ENCODE data around the gene GLOD5.

Gene GLOD5

DNA sequence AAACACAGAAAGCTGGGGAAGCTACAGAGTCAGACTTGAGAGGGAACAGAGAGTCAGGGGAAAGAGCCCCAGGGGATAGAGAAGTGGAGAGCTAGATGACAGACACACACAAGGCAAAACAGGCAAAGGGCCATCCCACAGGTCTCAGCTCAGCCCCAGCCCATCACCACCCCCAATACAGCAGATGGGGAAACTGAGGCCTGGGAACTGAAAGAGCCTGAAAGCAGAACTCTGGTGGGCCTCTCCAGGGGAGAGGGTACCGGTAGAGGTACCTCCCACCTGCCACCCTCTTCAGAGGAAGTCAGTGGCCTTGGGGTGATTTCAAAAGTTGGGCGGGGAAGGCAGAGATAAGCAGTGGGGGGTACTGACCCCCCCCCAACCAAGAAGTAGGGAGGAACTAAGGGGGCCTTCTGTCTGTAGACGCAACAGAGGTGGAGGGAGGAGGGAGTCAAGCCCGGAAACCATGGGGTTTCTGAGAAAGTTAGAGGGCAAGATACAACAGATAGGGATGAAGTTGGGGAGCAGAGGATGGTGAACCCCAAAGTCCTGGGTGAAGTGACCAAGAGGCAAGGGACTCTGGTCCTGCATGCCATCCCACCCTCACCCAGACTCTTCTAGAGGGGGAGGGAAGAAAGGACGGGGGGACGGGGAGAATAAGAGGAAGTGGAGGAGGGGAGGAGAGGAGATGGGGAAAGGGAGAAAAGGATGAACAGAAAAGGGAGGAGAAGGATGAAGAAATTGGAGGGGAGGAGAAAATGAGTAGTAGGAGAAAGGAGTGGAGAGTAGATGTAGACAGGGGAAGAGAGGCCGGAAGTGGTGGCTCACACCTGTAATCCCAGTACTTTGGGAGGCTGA, 28.0 kb downstream of the GLOD5 start:
- in situ Hi-C loops (cut with MboI; ENCODE audit: low pct_unique_long_range_greater_than_20kb, low sequenced_read_pairs) = no loop called here
- DNase-seq = peak; percentile 31

DNA sequence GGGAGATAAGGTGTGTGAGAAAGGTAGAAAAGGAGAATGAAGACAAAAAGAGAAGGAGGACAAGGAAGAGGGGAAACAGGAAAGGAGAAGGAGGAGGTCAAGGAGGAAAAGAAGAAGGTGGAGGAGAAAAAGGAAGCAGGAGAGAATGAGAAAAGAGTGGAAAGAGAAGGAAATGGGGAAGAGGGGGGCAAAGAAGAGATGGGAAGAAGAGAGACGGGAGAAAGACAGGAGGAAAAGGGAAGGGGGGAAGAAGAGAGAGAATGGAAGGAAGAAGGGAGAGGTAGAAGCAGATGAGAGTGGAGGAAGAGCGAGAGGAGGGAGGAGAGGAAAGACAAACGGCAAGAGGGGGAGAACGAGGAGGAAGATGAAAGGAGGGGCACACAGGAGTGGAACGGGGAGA, 28.9 kb downstream of the GLOD5 start:
- DNase-seq = no peak
- in situ Hi-C loops (cut with MboI; ENCODE audit: low pct_unique_long_range_greater_than_20kb, low sequenced_read_pairs) = no loop called here

DNA sequence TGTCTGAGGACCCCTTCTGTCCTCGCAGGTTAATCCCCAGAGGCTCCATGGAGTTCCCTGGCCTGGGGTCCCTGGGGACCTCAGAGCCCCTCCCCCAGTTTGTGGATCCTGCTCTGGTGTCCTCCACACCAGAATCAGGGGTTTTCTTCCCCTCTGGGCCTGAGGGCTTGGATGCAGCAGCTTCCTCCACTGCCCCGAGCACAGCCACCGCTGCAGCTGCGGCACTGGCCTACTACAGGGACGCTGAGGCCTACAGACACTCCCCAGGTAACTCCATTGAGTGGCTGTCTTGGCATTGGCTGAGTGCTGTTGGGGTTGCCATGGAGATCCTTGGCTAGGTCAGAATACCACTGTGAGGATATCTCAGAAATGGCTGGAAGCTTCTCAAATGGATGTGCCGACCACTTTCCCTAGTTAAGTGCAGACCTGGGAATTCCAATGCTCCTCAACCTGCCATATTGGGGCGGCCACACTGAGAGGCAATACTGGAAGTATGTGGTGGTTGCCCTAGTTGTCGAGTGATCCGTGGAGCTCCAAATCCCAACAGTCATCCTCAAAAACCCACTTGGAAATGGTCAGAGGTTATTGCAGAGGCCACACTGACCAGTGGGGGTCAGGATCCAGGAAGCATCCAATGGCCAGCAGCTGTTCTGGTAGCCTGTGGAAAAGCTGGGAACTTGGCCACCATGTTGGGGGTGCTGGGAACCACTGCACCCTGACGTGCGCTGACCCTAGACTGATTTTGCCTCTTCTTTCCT, 29.7 kb downstream of the GLOD5 start:
- in situ Hi-C loops (cut with MboI; ENCODE audit: low pct_unique_long_range_greater_than_20kb, low sequenced_read_pairs) = no loop called here

DNA sequence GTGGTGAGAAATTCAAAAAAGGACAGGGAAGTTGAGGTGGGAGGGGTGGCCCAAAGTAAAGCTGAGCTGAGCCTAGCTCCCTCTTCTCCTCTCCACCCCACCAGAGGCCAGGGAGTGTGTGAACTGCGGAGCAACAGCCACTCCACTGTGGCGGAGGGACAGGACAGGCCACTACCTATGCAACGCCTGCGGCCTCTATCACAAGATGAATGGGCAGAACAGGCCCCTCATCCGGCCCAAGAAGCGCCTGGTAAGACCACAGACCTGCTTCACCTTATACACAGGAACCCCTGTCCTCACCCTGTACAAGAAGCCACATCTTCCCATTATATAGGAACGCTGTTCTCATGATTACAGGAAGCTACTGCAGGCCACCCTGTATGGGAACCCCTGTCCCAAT, 30.7 kb downstream of the GLOD5 start:
- no peak for DNase-seq
- in situ Hi-C loops (cut with MboI; ENCODE audit: low pct_unique_long_range_greater_than_20kb, low sequenced_read_pairs) = no loop called here

More for the DNA sequence above, 29.7 kb downstream of the GLOD5 start:
- DNase-seq = no peak

DNA sequence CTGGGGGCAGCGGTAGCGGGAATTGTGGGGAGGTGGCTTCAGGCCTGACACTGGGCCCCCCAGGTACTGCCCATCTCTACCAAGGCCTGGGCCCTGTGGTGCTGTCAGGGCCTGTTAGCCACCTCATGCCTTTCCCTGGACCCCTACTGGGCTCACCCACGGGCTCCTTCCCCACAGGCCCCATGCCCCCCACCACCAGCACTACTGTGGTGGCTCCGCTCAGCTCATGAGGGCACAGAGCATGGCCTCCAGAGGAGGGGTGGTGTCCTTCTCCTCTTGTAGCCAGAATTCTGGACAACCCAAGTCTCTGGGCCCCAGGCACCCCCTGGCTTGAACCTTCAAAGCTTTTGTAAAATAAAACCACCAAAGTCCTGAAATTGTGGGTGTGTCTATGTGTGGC, 32.4 kb downstream of the GLOD5 start:
- in situ Hi-C loops (cut with MboI; ENCODE audit: low pct_unique_long_range_greater_than_20kb, low sequenced_read_pairs) = no loop called here
- no peak for DNase-seq

DNA sequence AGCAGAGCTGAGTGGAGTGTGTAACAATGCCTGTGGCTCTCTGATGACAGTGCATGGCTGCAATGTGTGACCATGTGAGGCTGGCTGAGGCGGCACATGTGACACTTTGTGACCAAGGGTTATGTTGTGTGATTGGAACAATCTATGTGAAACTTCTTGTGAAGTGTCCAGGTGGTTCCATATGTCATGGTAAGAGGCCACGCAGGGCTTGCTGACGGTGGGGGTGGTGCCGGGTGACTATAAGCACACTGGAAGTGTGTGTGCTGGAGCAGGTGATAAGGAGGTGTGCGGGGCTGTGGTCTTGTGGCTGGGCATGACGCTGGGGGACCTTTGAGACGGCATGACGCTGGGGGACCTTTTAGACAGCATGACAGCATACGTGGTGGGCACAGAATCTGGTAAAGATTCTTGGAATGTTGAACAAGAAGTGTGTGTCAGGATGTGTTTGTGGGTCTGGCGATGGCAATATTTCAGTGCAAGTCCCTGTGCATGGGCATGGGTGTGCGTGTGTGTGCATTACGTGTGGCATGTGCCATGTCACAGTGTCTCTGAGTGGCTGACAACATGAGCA, 32.9 kb downstream of the GLOD5 start:
- no peak for DNase-seq
- in situ Hi-C loops (cut with MboI; ENCODE audit: low pct_unique_long_range_greater_than_20kb, low sequenced_read_pairs) = no loop called here

DNA sequence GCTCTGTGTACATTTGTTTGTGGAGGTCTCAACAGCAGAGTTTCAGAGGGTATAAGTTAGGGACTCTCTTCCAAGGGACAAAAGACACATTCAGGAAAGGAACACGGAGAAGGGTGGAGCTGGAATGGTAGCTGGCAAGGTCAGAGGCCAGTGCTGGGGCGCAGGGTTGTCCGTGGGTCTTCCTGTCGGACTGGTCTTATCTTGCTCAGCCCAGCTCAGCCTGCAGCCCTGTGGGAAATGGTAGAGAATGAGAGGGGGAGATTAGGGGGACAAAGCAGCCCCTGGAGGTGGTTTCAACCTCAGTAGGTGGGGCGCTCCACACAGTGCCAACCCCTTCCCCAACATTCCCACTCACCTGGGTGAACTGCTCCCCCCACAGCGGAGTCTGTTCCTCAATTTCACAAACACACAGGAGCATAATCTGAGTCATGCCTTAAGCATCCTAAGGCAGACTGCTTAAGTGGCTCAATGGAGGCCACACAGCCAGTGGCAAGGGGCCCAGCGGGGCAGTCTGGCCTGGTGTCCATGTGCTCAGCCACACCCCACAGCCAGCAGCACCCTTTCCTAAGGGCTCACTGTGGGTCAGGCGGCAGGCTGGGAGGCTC, 33.5 kb downstream of the GLOD5 start:
- in situ Hi-C loops (cut with MboI; ENCODE audit: low pct_unique_long_range_greater_than_20kb, low sequenced_read_pairs) = no loop called here
- DNase-seq = no peak

DNA sequence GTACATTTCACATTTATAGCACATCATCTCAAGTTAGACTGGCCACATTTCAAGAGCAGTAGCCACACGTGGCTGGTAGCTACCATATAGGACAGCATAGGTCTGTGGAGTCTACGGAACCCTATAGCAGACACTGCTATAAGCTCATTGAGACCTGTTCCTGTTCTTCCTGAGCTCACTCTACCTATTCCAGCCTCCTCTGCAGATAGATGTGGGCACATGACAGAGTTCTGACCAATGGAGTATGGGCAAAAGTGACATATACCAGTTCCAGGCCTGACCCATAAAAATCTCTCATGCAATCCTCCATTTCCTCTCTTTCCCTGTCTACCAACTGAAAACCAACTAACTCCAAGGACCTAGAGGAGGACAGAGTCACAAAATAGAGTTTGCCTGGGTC, 36.8 kb downstream of the GLOD5 start:
- in situ Hi-C loops (cut with MboI; ENCODE audit: low pct_unique_long_range_greater_than_20kb, low sequenced_read_pairs) = no loop called here
- DNase-seq = peak; percentile 17

DNA sequence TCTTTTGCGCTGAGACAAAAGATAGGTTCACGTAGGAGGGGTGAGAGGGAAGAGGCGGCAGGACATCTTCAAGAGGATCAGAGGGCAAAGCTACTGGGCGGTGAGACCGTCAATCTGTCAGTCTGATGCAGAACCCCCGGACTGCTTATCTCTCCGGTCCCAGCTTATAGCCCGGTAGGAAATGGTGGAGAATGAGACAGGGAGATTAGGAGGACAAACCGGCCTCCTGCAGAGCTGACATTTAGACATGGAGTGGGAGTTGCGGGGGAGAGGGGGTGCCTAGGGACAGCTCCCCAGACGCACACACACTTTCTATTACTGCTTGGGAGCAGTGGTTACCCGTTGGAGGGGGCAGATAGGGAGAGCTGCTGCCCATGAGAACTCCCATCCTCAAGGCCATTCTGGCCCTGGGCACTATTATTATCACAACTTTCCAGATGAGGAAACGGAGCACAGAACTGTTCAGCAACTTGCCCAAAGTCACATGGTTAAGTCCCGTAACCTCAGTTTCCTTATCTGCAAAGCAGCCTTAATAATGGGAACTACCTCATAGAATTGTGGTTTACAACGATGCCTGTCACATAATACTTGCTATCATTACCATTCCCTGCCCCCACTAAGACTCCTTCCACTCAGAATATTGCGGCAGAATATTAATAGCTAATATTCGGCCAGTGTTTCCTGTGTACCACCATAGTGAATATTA, 39.2 kb downstream of the GLOD5 start:
- in situ Hi-C loops (cut with MboI; ENCODE audit: low pct_unique_long_range_greater_than_20kb, low sequenced_read_pairs) = no loop called here
- peak; percentile 75 for DNase-seq

DNA sequence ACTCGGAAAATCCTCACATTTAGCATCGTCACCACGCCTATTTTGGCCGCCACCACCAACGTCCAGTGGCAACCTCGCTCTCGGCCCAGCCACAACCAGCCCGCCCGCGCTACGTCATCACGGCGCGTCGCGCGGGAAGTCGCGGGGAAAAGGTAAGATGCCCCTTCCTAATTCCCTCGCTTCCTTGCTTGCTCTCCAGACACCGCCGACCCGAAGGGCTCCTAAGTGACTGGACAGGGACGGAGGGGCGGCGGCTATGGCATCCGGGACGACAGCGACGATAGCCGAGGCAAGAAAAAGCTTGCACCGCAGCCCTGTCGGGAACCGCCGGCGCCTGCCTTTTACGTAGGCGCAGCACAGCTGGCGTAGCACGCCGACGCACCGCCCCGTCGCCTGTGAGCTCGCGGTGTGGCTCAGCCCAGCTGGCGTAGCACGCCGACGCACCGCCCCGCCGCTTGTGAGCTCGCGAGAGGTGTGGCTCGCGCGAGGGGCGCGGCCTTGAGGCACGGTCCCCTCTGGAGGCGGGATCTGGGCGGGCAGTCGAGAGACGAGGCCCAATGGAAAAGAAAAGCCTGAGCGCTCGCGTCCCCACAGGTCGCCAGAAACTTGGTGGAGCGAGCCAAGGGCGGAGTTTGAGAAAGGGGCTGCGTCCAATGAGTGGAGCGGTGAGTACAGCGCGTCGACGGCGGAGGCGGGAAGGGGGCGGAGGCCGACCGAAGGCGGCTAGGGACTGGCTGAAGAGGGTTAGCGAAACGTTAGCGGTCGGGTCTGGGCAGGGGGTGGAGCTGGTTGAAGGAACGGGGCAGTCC, 39.9 kb downstream of the GLOD5 start, which contains the start of gene HDAC6:
Gene HDAC6 (plus strand): TSS at position 788 of the 809 bp plus-strand sequence. CDS start 626 bp downstream, outside the sequence.
- in situ Hi-C loops (cut with MboI; ENCODE audit: low pct_unique_long_range_greater_than_20kb, low sequenced_read_pairs) = no loop called here
- DNase-seq = peak; percentile 100

DNA sequence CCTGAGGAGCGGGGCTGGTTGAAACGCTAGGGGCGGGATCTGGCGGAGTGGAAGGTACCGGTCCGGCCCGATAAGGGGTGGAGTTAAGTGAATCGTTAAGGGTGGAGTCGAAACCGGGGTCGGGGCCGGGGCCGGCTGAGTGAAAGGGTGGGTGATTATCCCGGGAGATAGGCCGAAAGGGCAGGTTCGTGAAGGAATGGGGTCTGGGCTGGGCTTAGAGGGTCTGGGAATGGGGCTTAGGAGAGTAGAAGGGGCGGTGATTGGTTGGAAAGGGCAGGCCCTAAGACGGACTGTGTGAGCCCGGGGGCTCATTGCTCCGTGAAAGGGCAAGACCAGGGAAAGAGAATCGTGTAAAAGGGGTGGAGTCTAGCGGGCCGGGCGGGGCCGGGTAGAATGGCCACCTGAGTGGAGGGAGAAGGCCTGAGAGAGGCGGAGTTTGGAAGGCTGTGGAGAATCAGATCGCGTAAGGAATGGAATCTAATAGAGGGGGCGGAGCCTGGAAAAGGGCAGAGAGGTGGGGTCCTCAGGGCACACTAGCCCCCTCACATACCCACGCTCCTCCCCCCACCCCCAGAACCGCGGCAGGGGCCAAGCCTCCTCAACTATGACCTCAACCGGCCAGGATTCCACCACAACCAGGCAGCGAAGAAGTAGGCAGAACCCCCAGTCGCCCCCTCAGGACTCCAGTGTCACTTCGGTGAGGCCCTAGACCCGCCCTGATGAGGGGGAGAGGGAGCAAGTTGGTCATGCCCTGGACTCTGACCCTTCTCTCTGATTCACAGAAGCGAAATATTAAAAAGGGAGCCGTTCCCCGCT, 40.8 kb downstream of the GLOD5 start:
- DNase-seq = peak; percentile 92
- in situ Hi-C loops (cut with MboI; ENCODE audit: low pct_unique_long_range_greater_than_20kb, low sequenced_read_pairs) = no loop called here

DNA sequence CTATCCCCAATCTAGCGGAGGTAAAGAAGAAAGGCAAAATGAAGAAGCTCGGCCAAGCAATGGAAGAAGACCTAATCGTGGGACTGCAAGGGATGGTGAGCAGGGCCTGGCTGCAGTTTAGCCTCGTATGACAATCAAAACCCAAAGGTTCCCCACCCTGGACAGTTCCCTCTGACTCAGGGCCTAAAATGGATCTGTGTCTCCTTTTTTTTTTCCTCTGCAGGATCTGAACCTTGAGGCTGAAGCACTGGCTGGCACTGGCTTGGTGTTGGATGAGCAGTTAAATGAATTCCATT, 41.3 kb downstream of the GLOD5 start:
- in situ Hi-C loops (cut with MboI; ENCODE audit: low pct_unique_long_range_greater_than_20kb, low sequenced_read_pairs) = no loop called here
- DNase-seq = no peak

DNA sequence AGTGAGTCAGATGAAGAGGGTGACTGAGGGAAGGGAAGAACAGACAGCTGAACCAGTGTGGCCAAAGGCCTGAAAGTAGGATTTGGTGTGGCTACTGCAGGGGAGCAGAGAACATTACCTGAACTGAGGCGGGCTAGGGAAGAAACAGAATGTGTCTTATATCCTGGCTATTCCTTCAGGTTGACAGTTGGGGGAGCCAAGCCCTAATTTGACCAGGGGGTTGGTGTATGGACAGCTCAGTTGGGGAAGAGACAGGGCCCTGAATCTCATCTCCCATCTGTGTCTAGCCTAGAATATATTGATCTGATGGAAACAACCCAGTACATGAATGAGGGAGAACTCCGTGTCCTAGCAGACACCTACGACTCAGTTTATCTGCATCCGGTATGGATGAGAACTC, 44.5 kb downstream of the GLOD5 start:
- in situ Hi-C loops (cut with MboI; ENCODE audit: low pct_unique_long_range_greater_than_20kb, low sequenced_read_pairs) = no loop called here
- no peak for DNase-seq

DNA sequence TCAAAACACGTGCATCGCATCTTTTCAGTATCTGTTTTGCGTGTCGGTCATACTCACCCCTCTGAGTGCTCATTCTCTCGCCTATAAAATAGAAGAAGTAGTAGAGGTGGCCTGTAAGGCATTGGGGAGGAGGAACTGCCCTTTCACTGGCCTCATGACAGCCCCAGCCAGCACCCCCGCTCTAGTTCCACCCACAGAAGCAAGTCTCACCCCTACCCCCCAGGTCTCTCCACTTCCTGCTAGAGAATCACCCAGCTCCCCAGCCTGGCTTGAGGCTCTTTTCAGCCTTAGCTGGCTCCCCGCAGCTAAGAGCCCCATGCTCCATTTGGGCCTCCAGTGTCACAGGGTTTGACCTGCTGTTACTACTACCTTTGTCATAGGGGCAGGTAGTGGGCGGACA, 52.1 kb downstream of the GLOD5 start:
- no peak for DNase-seq
- in situ Hi-C loops (cut with MboI; ENCODE audit: low pct_unique_long_range_greater_than_20kb, low sequenced_read_pairs) = no loop called here

DNA sequence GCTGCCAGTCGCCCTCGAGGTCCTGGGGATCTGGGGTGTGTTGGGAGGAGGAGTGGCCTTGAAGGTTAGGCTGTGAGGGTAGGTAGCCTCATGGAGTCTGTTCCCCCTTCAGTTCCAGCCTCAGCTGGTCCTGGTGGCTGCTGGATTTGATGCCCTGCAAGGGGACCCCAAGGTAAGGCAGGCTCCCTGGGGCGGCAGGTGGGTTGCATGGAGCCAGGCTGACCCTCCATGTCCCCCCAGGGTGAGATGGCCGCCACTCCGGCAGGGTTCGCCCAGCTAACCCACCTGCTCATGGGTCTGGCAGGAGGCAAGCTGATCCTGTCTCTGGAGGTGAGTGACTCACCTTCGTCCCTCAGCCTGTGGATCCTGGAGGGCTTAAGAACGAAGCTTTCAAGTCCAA, 53.2 kb downstream of the GLOD5 start:
- no peak for DNase-seq
- in situ Hi-C loops (cut with MboI; ENCODE audit: low pct_unique_long_range_greater_than_20kb, low sequenced_read_pairs) = no loop called here

DNA sequence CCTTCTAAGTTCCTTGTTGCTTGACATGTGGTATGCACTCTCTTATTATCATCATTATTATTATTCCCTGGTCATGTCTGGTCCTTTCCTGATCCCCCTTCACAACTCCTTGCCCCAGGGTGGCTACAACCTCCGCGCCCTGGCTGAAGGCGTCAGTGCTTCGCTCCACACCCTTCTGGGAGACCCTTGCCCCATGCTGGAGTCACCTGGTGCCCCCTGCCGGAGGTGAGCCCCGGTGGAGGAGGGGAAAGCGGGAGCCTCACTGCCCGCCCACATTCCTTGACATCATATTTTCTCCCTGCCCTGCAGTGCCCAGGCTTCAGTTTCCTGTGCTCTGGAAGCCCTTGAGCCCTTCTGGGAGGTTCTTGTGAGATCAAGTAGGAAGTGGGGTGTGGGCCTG, 53.7 kb downstream of the GLOD5 start:
- DNase-seq = no peak
- in situ Hi-C loops (cut with MboI; ENCODE audit: low pct_unique_long_range_greater_than_20kb, low sequenced_read_pairs) = no loop called here

DNA sequence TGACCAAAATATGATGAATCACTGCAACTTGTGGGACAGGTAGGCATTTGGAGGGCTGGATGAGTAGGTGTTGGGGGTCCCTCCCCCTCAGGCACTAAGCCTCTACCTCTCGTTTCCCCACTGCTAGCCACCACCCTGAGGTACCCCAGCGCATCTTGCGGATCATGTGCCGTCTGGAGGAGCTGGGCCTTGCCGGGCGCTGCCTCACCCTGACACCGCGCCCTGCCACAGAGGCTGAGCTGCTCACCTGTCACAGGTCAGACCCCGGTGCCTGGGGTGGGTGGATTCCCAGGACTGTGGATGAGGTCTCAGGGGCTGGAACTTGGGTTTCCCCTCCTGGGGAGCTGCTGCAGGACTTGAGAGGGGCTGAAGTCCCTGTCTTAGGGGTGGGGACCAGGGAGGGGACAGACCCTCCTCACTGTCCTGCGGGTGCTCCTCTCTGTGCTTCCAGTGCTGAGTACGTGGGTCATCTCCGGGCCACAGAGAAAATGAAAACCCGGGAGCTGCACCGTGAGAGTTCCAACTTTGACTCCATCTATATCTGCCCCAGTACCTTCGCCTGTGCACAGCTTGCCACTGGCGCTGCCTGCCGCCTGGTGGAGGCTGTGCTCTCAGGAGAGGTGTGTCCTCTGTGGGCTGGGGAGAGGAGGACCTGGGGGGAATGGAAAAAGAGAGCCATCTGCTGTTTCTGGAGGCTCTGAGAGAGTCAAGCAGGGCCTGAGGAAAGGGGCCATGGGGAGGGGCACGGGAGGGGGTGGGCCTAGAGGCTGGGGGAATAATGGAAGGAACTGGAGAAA, 54.7 kb downstream of the GLOD5 start:
- DNase-seq = no peak
- in situ Hi-C loops (cut with MboI; ENCODE audit: low pct_unique_long_range_greater_than_20kb, low sequenced_read_pairs) = no loop called here
